H1 (cell line): ENCODE measurements around the gene DIP2C. TPM values are rescaled to one million over a fixed set of nuclear protein-coding genes. Genes with fewer than 3 reads are reported as not detected.

Experiments used
- CTCF ChIP-seq, 3 experiments: IDR thresholded peaks; 1 replicate in 2 of 3; 2 replicates in 1 of 3; pipeline versions ENCODE4 v1.5.1 to v1.6.1; 2011; ENCODE audit warnings: low read length in 3 of 3, mild to moderate bottlenecking in 3 of 3, inconsistent platforms in 2 of 3, low read depth in 1 of 3, moderate library complexity in 1 of 3; ENCODE audit not compliant: insufficient read depth in 1 of 3; ENCODE audit errors: control extremely low read depth in 1 of 3
- EZH2 ChIP-seq: fragments of 200-600 bp; sonication (generic); IDR thresholded peaks from 2 replicates; pipeline ENCODE4 v1.7.1; 2012; ENCODE audit warnings: low read depth, mild to moderate bottlenecking, moderate library complexity, low read length, inconsistent platforms; ENCODE audit not compliant: severe bottlenecking
- GTF2F1 ChIP-seq: IDR thresholded peaks from 2 replicates; pipeline ENCODE4 v1.6.1; 2012; ENCODE audit warnings: low read depth, low read length, improper control_type of control experiment, borderline replicate concordance
- HDAC6 ChIP-seq: IDR thresholded peaks from one replicate; pipeline ENCODE4 v1.7.1; 2012; ENCODE audit warnings: low read depth, mild to moderate bottlenecking, inconsistent platforms, low read length, moderate library complexity
- JUND ChIP-seq: IDR thresholded peaks from 2 replicates; pipeline ENCODE4 v1.6.1; 2011; ENCODE audit warnings: mild to moderate bottlenecking, improper control_type of control experiment, low read length
- POLR2A ChIP-seq, 2 experiments: IDR thresholded peaks; 1 replicate in 1 of 2; 2 replicates in 1 of 2; pipeline ENCODE4 v1.6.1; 2011; ENCODE audit warnings: low read depth in 2 of 2, low read length in 2 of 2, mild to moderate bottlenecking in 2 of 2; ENCODE audit errors: control extremely low read depth in 1 of 2
- POLR2AphosphoS5 ChIP-seq: IDR thresholded peaks from 2 replicates; pipeline ENCODE4 v1.6.1; 2011; ENCODE audit warnings: low read depth, low read length
- SAP30 ChIP-seq: fragments of 300-600 bp; sonication (generic); IDR thresholded peaks from 2 replicates; pipeline ENCODE4 v1.7.1; 2012; ENCODE audit warnings: low read length, moderate library complexity, mild to moderate bottlenecking, inconsistent platforms; ENCODE audit not compliant: insufficient read depth, insufficient replicate concordance
- ZNF274 ChIP-seq: IDR thresholded peaks from 2 replicates; pipeline ENCODE4 v1.7.0; 2012; ENCODE audit warnings: low read length, borderline replicate concordance; ENCODE audit errors: extremely low read depth
- polyA plus RNA-seq, 7 experiments: library from polyadenylated mRNA; depleted of rRNA in 3 of 7; stranded (reverse) in 5 of 7; unstranded in 2 of 7; fragments of >200 nt in 5 of 7; fragments of 200-250 nt in 2 of 7; gene quantifications; 1 replicate in 5 of 7; 2 replicates in 1 of 7; 4 replicates in 1 of 7; pipeline versions ENCODE4 v1.2.1 to v1.2.3, GENCODE V29; 2011 to 2013; ENCODE audit warnings: missing spikeins in 2 of 7, mixed read lengths in 2 of 7
- total RNA-seq: library from RNA; stranded (reverse); fragmentation: NEBNext Ultra II Directional; extraction: Animal tissue kit (Norgen Biotek cat#: 25700); gene quantifications from 2 replicates; pipeline ENCODE4 v1.2.1, GENCODE V29; 2021

DIP2C gene
- total and polyA plus RNA-seq, 2 of the 8 experiments (the other 6 are each of a cell fraction or from before 2014, with no cell fraction given), result 3.8 to 9.3 TPM

DNA sequence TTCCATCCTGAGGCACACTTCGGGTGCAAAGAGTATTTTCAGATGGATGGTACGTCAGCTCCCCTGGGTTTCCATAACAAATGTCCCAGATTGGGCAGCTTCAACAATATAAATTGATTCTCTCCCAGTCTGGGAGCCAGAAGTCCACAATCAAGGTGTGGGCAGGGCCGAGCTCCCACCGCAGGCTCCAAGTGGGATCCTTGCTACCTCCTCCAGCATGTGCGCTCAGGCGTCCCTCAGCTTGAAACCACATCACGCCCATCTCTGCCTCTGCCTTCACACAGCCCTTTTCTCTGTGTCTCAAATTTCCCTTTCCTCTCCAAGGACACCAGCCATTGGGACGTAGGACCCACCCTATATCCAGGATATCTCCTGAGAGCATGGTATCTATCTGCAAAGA is 153.5 kb downstream of the DIP2C start (continued):
- TF ChIP-seq SAP30, result no peak
- TF ChIP-seq JUND, result no peak
- no peak for TF ChIP-seq HDAC6
- TF ChIP-seq ZNF274, result no peak
- no peak for TF ChIP-seq EZH2
- no peak for TF ChIP-seq GTF2F1
- no peak for TF ChIP-seq POLR2AphosphoS5
- no peak for TF ChIP-seq CTCF (IDR thresholded peaks at IDR 0.05; ENCODE audit: control extremely low read depth in 1 of 3, insufficient read depth in 1 of 3, low read depth in 1 of 3, low read length in 3 of 3)
- no peak for TF ChIP-seq POLR2A (IDR thresholded peaks at IDR 0.05; ENCODE audit: control extremely low read depth in 1 of 2, low read depth in 2 of 2, low read length in 2 of 2)
